Small intestine (tissue), 7 donors: Measurements from ENCODE around the gene CBX2. TPM values are rescaled to one million over a fixed set of nuclear protein-coding genes. Genes with fewer than 3 reads are reported as not detected.

Experiments
- DNase-seq, 2 donors: peaks; one replicate each; pipeline versions ENCODE4 v3.0.0 to v3.0.0-alpha.2; 2013
- FAIRE-seq: peaks from 2 replicates; lab custom pipeline; 2012; peaks lifted over from hg19 to GRCh38; lab: Jason Lieb, UNC
- H3K27ac ChIP-seq, 3 donors: one replicate each; pipeline ENCODE4 v1.5.1; 2013; ENCODE audit warnings: low read length in 2 of 3, mild to moderate bottlenecking in 2 of 3, control low read depth in 1 of 3, inconsistent platforms in 1 of 3, low read depth in 1 of 3, moderate library complexity in 1 of 3
- H3K27me3 ChIP-seq, 3 donors: one replicate each; pipeline ENCODE4 v1.6.1; 2013; ENCODE audit warnings: low read length in 3 of 3, inconsistent platforms in 1 of 3; ENCODE audit not compliant: control insufficient read depth in 3 of 3, insufficient read depth in 3 of 3
- H3K36me3 ChIP-seq, 3 donors: one replicate each; pipeline ENCODE4 v1.6.1; 2013; ENCODE audit warnings: low read length in 3 of 3, inconsistent platforms in 1 of 3, low read depth in 1 of 3, mild to moderate bottlenecking in 1 of 3, moderate library complexity in 1 of 3; ENCODE audit not compliant: control insufficient read depth in 3 of 3, insufficient read depth in 2 of 3
- H3K4me1 ChIP-seq, 3 donors: one replicate each; pipeline ENCODE4 v1.6.1; 2013; ENCODE audit warnings: low read length in 2 of 3, inconsistent platforms in 1 of 3, low read depth in 1 of 3, mild to moderate bottlenecking in 1 of 3, moderate library complexity in 1 of 3; ENCODE audit not compliant: control insufficient read depth in 3 of 3, insufficient read depth in 2 of 3
- H3K4me3 ChIP-seq, 3 donors: one replicate each; pipeline ENCODE4 v1.5.1; 2013; ENCODE audit warnings: low read length in 3 of 3, control low read depth in 1 of 3, inconsistent platforms in 1 of 3, low read depth in 1 of 3, mild to moderate bottlenecking in 1 of 3, moderate library complexity in 1 of 3
- H3K9me3 ChIP-seq, 2 donors: one replicate each; pipeline ENCODE4 v1.6.1; 2013; ENCODE audit warnings: low read depth in 1 of 2, low read length in 1 of 2; ENCODE audit not compliant: control insufficient read depth in 2 of 2, insufficient read depth in 1 of 2
- WGBS, 3 donors: extraction: QIAGEN DNeasy Blood & Tissue Kit; methylation state at CpG; one replicate each; pipeline ENCODE4 v1.1.7; 2013; 5-methylcytosine and 5-hydroxymethylcytosine counted together
- polyA plus RNA-seq, 4 donors: library from polyadenylated mRNA; stranded (reverse) in 3 of 4; unstranded in 1 of 4; fragments of 200-250 nt in 3 of 4; fragments of 120-200 nt in 1 of 4; gene quantifications; one replicate each; pipeline versions ENCODE4 v1.2.1 to v1.2.3, GENCODE V29; 2013
- donor health status: healthy with polysubstance abuse.
- donor health status: control.
- donor health status: control.
- donor health status: Bipolar disorder and iron deficiency.
- donor health status: healthy.

Gene CBX2
- polyA plus RNA-seq, 4 donors = 0.22 to 12.0 (median 2.1) TPM

DNA sequence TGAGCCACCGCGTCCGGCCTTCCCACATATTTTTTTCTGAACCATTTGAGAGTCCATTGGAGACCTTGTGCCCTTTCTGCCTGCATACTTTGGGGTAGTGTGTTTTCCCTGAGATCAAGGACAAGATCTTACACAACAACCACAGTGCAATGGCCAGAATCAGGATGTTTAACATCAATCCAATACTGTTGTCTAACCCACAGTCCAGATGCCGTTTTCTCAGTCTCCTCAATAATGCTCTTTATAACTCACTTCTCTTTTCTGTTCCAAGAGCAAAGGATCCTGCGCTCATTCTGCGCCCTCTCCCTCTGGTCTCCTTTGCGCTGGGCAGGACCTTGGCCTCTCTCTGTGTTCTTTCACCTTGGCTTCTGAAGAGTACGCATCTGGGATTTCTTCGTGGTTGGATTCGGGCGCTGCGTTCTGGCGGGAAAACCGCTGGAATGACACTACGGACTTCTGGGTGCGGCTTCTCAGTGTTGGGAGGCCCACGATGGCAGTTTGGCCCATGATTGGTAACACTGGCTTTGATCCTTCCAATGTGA is 44.7 kb downstream of the CBX2 start:
- Histone ChIP-seq H3K27ac (no peak overlapping the region), H3K4me3 (no peak overlapping the region), H3K27me3 (peaks cover 0 to 27% (median 2%) of the 10 kb centered on the region in 3 donors), H3K9me3 (no peaks in the 10 kb centered on the region), H3K36me3 (no peaks in the 10 kb centered on the region), H3K4me1 (peaks cover 0 to 18% (median 6%) of the 10 kb centered on the region in 3 donors)
- WGBS, 3 donors = 92 to 94% (median 92%) methylated on average over 17 of the region's 17 CpGs
- no peak for FAIRE-seq
- no peak for DNase-seq

DNA sequence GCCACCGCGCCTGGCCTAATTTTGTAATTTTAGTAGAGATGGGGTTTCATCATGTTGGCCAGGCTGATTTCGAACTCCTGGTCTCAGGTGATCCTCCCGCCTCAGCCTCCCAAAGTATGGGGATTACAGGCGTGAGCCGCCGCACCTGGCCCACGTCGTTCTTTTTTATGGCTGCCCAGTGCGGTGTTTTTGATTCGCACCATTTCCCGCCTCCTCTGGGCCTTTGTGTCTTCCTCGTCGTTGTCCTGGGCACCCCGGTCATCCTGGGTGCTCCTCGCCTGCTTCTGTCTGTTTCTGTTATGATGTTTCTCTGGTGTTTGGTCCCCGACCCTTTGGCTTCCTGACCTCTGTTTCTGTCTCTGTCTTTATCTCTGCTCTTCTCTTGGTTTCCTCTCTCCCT is 46.3 kb downstream of the CBX2 start:
- no peak for DNase-seq
- H3K27ac ChIP-seq = no peak overlapping the region
- peaks cover 0 to 12% (median 0%) of the 10 kb centered on the region in 3 donors for H3K27me3 ChIP-seq
- H3K4me3 ChIP-seq = no peak overlapping the region
- H3K9me3 ChIP-seq = no peaks in the 10 kb centered on the region
- 91 to 94% (median 92%) methylated on average over 17 of the region's 17 CpGs for WGBS, 3 donors
- no peak for FAIRE-seq
- peaks cover 0 to 22% (median 6%) of the 10 kb centered on the region in 3 donors for H3K4me1 ChIP-seq
- H3K36me3 ChIP-seq = no peaks in the 10 kb centered on the region

DNA sequence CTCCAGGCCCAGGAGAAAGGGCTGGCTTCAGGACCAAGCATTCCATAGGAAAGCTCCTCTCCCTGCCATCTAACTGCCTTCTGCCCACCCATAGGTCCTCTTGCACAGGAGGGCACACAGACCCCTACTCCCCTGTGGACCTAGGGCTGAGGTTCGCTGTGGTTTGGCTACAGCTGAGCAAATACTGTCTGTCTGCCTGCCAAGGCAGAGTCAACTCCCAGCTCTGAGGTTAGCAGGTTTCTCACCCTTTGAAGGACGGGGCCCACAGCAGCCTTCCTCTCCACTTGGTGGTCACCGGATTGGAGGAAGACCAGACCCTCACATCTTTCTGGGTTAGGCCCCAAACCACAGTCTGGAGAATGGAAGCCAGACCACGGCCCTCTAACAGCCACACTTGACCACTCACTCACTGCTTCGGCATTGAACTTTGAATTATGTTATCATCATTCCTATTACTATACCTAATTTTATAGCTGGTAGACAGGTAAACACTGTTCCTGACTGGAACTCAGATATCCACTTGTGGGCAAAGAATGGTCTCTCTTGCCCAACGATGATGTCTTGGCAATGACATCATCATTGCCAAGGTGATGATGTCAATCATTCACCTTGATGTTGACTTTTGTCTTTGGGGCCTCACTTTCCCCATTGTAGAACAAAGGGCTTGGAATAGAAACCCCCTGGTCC is 47.1 kb downstream of the CBX2 start:
- DNase-seq = peak; percentile 51 to 63
- H3K4me3 ChIP-seq = no peak overlapping the region
- H3K27me3 ChIP-seq = peaks cover 0 to 6% (median 0%) of the 10 kb centered on the region in 3 donors
- FAIRE-seq = no peak
- peaks cover 0 to 22% (median 6%) of the 10 kb centered on the region in 3 donors for H3K4me1 ChIP-seq
- peak overlapping the region in 1 of 3 donors; percentile 6 for H3K27ac ChIP-seq
- WGBS, 3 donors = 25 to 68% (median 29%) methylated on average over 6 of the region's 6 CpGs
- no peaks in the 10 kb centered on the region for H3K9me3 ChIP-seq
- H3K36me3 ChIP-seq = no peaks in the 10 kb centered on the region

DNA sequence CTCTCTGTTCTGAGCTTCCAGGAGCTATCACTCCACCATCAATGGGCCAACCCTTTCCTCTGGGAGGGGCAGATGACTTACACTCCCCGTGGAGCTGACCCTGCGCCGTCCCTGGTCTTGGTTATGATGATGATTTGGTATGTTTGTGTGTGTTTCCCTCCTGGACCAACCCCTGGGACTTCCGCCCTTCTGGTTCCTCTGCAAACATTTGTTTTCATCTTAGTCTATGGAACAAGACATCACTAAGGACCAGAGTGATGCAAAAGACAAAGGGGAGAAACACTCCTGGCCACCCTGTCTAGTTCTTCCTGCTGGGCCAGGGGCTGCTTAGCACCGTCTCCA is 47.6 kb downstream of the CBX2 start:
- Histone ChIP-seq H3K9me3 (no peaks in the 10 kb centered on the region), H3K36me3 (no peaks in the 10 kb centered on the region), H3K4me1 (peaks cover 0 to 25% (median 6%) of the 10 kb centered on the region in 3 donors), H3K4me3 (no peak overlapping the region), H3K27ac (peak overlapping the region in 1 of 3 donors; percentile 6), H3K27me3 (peaks cover 0 to 4% (median 0%) of the 10 kb centered on the region in 3 donors)
- DNase-seq (no peak), FAIRE-seq (no peak)
- 71 to 81% (median 72%) methylated on average over 5 of the region's 5 CpGs for WGBS, 3 donors

DNA sequence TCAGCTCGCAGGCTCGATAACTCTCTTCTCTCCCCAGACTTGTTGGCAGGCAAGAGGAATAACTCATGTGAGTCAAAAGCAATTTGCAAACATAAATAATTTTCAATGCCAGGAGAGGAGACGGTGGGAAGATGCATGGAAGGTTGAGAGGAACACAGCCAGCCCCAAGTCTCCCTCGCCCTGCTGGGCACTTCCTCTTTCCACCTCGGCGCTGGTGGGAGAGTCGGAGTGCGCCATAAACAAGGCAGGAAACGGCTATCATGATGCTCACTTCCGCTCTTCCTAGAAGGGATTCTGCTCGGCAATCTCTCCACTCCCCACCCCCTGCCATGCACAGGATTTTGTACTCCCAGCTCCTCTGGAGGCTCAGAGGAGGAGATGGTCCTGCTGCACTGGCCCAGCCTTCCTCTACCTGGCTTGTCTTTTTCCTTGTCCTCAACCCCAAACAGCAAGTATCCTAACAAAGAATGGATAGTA is 48.3 kb downstream of the CBX2 start:
- Histone ChIP-seq H3K9me3 (no peaks in the 10 kb centered on the region), H3K4me1 (peaks cover 0 to 25% (median 6%) of the 10 kb centered on the region in 3 donors), H3K36me3 (no peaks in the 10 kb centered on the region), H3K4me3 (no peak overlapping the region), H3K27me3 (peaks cover 0 to 3% (median 0%) of the 10 kb centered on the region in 3 donors), H3K27ac (no peak overlapping the region)
- 45 to 77% (median 64%) methylated on average over 11 of the region's 11 CpGs for WGBS, 3 donors
- DNase-seq = no peak
- no peak for FAIRE-seq

DNA sequence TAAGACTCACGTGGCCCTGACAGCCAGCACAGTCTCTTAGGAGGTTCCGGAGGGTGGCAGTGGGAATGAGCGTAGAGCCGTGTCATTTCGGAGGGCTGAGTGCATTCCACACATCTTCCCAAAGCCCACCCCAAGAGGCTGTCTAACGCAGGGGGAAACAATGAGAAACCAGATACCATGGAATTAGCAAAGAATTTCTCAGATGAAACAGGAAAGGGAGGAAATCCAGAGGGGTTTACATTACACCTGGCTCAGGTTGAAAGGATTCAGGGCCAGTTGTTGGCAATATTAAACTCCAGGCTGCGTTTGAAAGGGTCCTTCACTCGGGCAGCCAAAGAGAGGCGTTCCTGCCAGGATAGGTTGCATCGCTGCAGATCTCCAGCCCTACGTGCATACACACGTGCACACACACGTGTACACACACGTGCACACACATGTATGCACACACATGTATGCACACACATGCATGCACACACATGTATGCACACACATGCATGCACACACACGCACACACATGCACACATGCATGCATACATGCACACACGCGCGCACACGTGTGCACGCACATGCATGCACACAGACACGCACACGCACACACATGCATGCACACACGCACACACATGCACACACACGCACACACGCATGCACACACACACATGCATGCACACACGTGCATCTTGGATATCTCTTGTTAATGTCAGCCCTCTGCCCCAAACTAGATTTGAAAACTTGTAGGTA is 49.1 kb downstream of the CBX2 start:
- 90 to 92% (median 91%) methylated on average over 26 of the region's 26 CpGs for WGBS, 3 donors
- H3K4me1 ChIP-seq = peaks cover 4 to 32% (median 7%) of the 10 kb centered on the region in 3 donors
- H3K27ac ChIP-seq = no peak overlapping the region
- H3K27me3 ChIP-seq = no peaks in the 10 kb centered on the region
- no peak overlapping the region for H3K4me3 ChIP-seq
- H3K36me3 ChIP-seq = no peaks in the 10 kb centered on the region
- FAIRE-seq = no peak
- DNase-seq = no peak
- no peaks in the 10 kb centered on the region for H3K9me3 ChIP-seq

DNA sequence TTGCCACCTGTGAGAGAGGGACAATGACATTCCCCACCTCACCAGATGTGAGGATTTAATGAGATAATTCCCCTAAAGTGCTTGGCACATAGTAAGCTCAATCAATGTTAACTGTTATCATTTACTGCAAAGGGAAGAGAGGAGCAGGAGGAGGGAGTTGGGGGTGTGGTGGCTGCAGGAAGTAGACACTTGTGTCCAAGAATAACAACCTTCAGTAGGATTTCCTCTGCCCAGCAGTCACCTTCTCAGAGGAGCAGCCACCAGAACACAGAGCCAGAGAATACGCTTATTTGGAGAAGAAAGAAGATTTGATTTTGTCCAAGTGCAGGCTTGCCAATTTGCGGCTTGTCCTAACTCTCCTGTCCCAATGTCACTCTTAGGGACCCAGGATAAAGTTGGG is 51.1 kb downstream of the CBX2 start:
- FAIRE-seq (no peak), DNase-seq (no peak)
- Histone ChIP-seq H3K4me3 (no peak overlapping the region), H3K4me1 (peaks cover 10 to 50% (median 11%) of the 10 kb centered on the region in 3 donors), H3K27ac (peak overlapping the region in 1 of 3 donors; percentile 4), H3K9me3 (no peaks in the 10 kb centered on the region), H3K36me3 (peaks cover 1 to 12% (median 3%) of the 10 kb centered on the region in 3 donors), H3K27me3 (no peaks in the 10 kb centered on the region)
- WGBS, 3 donors = 79 to 87% (median 84%) methylated on average over 2 of the region's 2 CpGs

DNA sequence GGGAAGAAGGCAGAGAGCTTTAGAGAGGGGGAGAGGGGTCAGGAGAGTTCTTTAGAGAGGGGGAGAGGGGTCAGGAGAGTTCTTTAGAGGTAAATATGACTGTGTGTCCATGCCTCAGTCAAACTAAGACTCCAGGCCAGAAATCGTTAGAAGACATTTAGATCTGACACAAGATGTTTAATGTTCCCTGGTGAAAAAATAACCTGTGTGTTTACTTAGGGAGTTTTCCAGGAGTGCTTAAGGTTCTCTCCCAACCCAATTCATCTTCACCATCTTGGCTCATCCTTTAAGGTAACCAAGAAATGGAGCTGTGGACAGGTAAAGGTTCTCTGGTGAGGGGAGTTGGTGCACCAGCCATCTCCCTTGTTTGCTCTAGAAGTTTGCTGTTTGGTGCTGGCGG is 51.5 kb downstream of the CBX2 start:
- Histone ChIP-seq H3K4me1 (peaks cover 10 to 51% (median 11%) of the 10 kb centered on the region in 3 donors), H3K27me3 (no peaks in the 10 kb centered on the region), H3K36me3 (peaks cover 3 to 17% (median 8%) of the 10 kb centered on the region in 3 donors), H3K9me3 (no peaks in the 10 kb centered on the region), H3K27ac (peak overlapping the region in 1 of 3 donors; percentile 4), H3K4me3 (no peak overlapping the region)
- DNase-seq (no peak), FAIRE-seq (no peak)
- WGBS, 3 donors = 50 to 65% (median 63%) methylated on average over 2 of the region's 2 CpGs
